Tibial nerve (tissue), 4 donors: ENCODE data around the gene PIP5K1C. TPM values are rescaled to one million over a fixed set of nuclear protein-coding genes. Genes with fewer than 3 reads are reported as not detected.

Source experiments
- DNase-seq, 2 donors: peaks; one replicate each; pipeline ENCODE4 v3.0.0-alpha.2; 2019; ENCODE audit warnings: low spot score in 2 of 2
- H3K27ac ChIP-seq, 4 donors: fragments of 200-600 bp; sonication (generic) in 3 of 4; one replicate each; pipeline ENCODE4 v1.5.1; 2017 to 2019; ENCODE audit warnings: mild to moderate bottlenecking in 1 of 4
- H3K27me3 ChIP-seq, 2 donors: fragments of 200-600 bp; sonication (generic) in 1 of 2; one replicate each; pipeline versions ENCODE4 v1.5.1 to v1.6.0; 2017 to 2019
- H3K36me3 ChIP-seq, 3 donors: fragments of 200-600 bp; sonication (generic); one replicate each; pipeline ENCODE4 v1.5.1; 2018 to 2019
- H3K4me1 ChIP-seq, 4 donors: fragments of 200-600 bp; sonication (generic) in 3 of 4; one replicate each; pipeline ENCODE4 v1.5.1; 2017 to 2019
- H3K4me3 ChIP-seq, 4 donors: fragments of 200-600 bp; sonication (generic) in 3 of 4; one replicate each; pipeline ENCODE4 v1.5.1; 2017 to 2019; ENCODE audit warnings: mild to moderate bottlenecking in 1 of 4, moderate library complexity in 1 of 4
- H3K9me3 ChIP-seq, 4 donors: fragments of 200-600 bp; sonication (generic) in 3 of 4; one replicate each; pipeline ENCODE4 v1.5.1; 2017 to 2019
- EP300 ChIP-seq, 2 donors: sonication (generic); formaldehyde crosslinking; IDR thresholded peaks; one replicate each; pipeline ENCODE4 v1.6.1; 2017; ENCODE audit warnings: antibody characterized with exemption in 2 of 2, mild to moderate bottlenecking in 1 of 2
- POLR2A ChIP-seq, 2 donors: fragments of 450-650 bp; IDR thresholded peaks; one replicate each; pipeline ENCODE4 v1.6.1; 2017; ENCODE audit warnings: antibody characterized with exemption in 2 of 2, mild to moderate bottlenecking in 2 of 2, moderate library complexity in 2 of 2
- WGBS, 2 donors: methylation state at CpG; one replicate each; pipeline ENCODE4 v1.1.5; 2018; 5-methylcytosine and 5-hydroxymethylcytosine counted together
- total RNA-seq, 4 donors: library from RNA; depleted of rRNA; stranded (reverse); fragments of >200 nt; gene quantifications; one replicate each; pipeline ENCODE4 v1.1.0, GENCODE V29; 2016
- TF ChIP-seq, protein P1 (sequence below), 5 experiments: fragments of 200-600 bp in 3 of 5; fragments of 450-650 bp in 2 of 5; sonication (generic) in 3 of 5; IDR thresholded peaks; one replicate each; pipeline ENCODE4 v1.5.1; 2016 to 2019; ENCODE audit warnings: antibody characterized with exemption in 5 of 5, mild to moderate bottlenecking in 3 of 5, moderate library complexity in 2 of 5

Gene PIP5K1C
- total RNA-seq, 4 donors from 2014 or later, result 23.0 to 37.2 (median 24.9) TPM

DNA sequence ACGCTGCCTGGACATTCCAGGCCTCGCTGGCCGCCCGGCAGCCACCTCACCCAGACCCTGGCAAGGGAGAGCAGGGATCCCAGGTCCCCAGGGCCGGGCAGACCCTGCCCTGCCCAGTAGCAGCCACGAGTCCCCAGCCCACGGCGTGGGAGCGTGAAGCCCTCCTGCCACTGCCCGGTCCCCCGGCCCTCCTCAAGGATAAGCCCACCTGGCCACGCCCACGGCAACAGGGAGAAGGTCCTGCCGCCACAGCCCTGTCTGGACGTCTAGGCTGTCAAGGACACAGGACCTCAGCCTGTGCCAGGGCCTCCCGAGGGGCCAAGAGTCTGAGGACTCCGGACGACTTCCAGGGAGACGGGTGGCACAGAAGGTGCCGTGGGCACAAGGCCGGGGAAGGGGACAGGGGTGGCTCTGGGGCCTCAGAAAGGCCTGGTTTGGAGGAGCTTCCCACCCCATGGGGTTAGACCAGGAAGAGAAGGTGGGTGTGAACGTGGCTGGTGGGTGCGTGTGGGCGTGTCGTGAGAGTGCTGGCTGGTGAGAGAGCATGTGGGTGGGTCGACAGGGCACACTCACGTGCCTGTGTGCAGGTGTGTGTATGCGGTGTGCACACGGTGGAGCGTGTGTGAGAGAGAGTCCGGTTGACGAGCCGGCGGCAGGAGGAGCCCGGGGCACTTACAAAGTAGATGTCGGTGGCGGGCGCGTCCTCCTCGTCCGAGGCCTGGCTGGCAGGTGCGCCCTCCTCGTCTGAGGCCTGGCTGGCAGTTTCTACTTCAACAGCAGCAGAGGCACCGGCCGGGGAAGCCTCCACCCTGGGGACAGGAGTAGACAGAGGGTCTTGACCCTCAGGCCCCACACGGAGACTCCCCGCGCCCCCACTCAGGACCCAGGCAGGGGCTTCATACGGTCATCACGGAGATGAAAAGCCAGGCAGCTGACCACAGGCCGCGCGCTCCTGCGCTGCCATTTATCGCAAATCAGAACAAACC is 61.8 kb downstream of the PIP5K1C start:
- H3K4me1 ChIP-seq, result no peaks in the 10 kb centered on the region
- H3K4me3 ChIP-seq, result no peak overlapping the region
- H3K9me3 ChIP-seq, result no peaks in the 10 kb centered on the region
- DNase-seq, result no peak
- no peaks in the 10 kb centered on the region for H3K27me3 ChIP-seq
- no peak overlapping the region for H3K27ac ChIP-seq
- peaks cover 0 to 100% (median 7%) of the 10 kb centered on the region in 3 donors for H3K36me3 ChIP-seq
- 90 to 91% methylated on average over 48 to 53 of the region's 55 CpGs for WGBS, 2 donors
- TF ChIP-seq, protein P1, sequence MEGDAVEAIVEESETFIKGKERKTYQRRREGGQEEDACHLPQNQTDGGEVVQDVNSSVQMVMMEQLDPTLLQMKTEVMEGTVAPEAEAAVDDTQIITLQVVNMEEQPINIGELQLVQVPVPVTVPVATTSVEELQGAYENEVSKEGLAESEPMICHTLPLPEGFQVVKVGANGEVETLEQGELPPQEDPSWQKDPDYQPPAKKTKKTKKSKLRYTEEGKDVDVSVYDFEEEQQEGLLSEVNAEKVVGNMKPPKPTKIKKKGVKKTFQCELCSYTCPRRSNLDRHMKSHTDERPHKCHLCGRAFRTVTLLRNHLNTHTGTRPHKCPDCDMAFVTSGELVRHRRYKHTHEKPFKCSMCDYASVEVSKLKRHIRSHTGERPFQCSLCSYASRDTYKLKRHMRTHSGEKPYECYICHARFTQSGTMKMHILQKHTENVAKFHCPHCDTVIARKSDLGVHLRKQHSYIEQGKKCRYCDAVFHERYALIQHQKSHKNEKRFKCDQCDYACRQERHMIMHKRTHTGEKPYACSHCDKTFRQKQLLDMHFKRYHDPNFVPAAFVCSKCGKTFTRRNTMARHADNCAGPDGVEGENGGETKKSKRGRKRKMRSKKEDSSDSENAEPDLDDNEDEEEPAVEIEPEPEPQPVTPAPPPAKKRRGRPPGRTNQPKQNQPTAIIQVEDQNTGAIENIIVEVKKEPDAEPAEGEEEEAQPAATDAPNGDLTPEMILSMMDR (IDR thresholded peaks at IDR 0.05), result no peak
- no peak for TF ChIP-seq EP300 (IDR thresholded peaks at IDR 0.05)

- TF ChIP-seq EP300 (IDR thresholded peaks at IDR 0.05) (no peak), POLR2A (IDR thresholded peaks at IDR 0.05) (no peak)
- TF ChIP-seq, protein P1 (IDR thresholded peaks at IDR 0.05), result no peak
- WGBS, 2 donors, result 89 to 91% methylated on average over 22 to 23 of the region's 23 CpGs
- Histone ChIP-seq H3K27ac (no peak overlapping the region), H3K4me3 (no peak overlapping the region), H3K27me3 (no peaks in the 10 kb centered on the region), H3K9me3 (no peaks in the 10 kb centered on the region), H3K36me3 (peaks cover 0 to 100% (median 7%) of the 10 kb centered on the region in 3 donors), H3K4me1 (no peaks in the 10 kb centered on the region)
- DNase-seq, result no peak
Measured at GRCh38 chr19:3637621-3638020, 62.6 kb downstream of the PIP5K1C start.

DNA sequence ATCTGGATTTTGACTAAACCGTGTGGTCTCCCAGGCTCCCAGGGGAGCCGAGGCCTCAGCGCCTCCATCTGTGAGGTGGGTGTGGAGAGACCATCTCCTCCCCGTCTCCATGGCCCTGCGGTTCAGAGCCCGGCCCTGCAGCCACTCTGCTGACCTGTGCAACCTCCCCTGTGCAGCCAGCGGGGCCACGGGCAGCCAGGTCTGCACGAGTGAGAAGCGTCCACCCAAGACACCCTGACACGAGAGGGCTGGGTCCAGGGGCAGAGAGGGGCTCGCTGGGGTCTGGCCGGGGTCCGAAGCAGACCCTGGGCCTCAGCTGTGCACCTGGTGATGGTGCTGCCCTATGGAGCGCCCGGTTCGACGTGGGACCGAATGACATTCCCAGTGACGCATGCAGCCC is 63.3 kb downstream of the PIP5K1C start:
- DNase-seq, result no peak
- H3K27ac ChIP-seq, result no peak overlapping the region
- TF ChIP-seq, protein P1 (IDR thresholded peaks at IDR 0.05), result no peak
- TF ChIP-seq EP300 (IDR thresholded peaks at IDR 0.05) (no peak), POLR2A (IDR thresholded peaks at IDR 0.05) (no peak)
- peaks cover 0 to 100% (median 7%) of the 10 kb centered on the region in 3 donors for H3K36me3 ChIP-seq
- no peak overlapping the region for H3K4me3 ChIP-seq
- H3K9me3 ChIP-seq, result no peaks in the 10 kb centered on the region
- 76 to 91% methylated on average over 4 to 9 of the region's 20 CpGs for WGBS, 2 donors
- H3K27me3 ChIP-seq, result no peaks in the 10 kb centered on the region
- no peaks in the 10 kb centered on the region for H3K4me1 ChIP-seq

GRCh38 chr19:3636506-3636905 is 63.8 kb downstream of the PIP5K1C start:
- TF ChIP-seq POLR2A (IDR thresholded peaks at IDR 0.05) (no peak), EP300 (IDR thresholded peaks at IDR 0.05) (no peak)
- TF ChIP-seq, protein P1 (IDR thresholded peaks at IDR 0.05), result no peak
- Histone ChIP-seq H3K36me3 (peaks cover 0 to 100% (median 6%) of the 10 kb centered on the region in 3 donors), H3K27me3 (no peaks in the 10 kb centered on the region)

DNA sequence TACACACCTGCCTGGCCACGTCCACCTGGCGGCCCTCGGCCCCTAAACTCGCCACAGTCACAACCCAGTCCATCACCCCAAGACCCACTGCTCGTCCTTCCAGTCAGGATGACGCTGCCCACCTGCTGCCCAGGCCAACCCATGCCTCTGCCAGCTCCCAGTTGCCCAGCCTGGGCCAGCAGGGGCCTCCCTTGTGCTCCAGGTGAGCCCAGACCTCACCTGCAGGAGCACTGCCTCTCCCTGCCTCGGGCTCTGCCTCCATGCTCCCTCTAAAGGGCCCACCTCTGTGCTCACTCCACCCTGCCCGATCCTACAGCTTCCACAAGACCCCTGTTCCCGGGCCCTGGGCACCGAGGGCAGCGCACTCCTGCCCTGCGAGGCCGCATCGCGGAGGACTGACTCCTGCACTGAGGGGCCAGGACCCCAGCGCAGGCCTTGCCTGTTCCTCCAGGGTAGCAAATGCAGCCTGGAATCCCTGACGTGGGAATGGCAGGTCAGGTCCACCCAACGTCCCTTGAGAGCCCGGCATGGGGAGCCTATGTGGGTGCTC is 65.7 kb downstream of the PIP5K1C start:
- WGBS, 2 donors, result 90 to 97% methylated on average over 19 of the region's 19 CpGs
- H3K4me1 ChIP-seq, result no peaks in the 10 kb centered on the region
- no peak overlapping the region for H3K27ac ChIP-seq
- TF ChIP-seq EP300 (IDR thresholded peaks at IDR 0.05), result no peak
- H3K4me3 ChIP-seq, result no peak overlapping the region
- no peak for DNase-seq
- no peaks in the 10 kb centered on the region for H3K27me3 ChIP-seq
- peaks cover 0 to 97% (median 3%) of the 10 kb centered on the region in 3 donors for H3K36me3 ChIP-seq
- no peaks in the 10 kb centered on the region for H3K9me3 ChIP-seq

More at GRCh38 chr19:3636506-3636905, 63.8 kb downstream of the PIP5K1C start:
- Histone ChIP-seq H3K27ac (no peak overlapping the region), H3K4me1 (no peaks in the 10 kb centered on the region), H3K4me3 (no peak overlapping the region), H3K9me3 (no peaks in the 10 kb centered on the region)
- DNase-seq, result no peak
- WGBS, 2 donors, result 84 to 92% methylated on average over 17 to 18 of the region's 20 CpGs
